ENCODE data around the gene ASIC5. TPM values are rescaled to one million over a fixed set of nuclear protein-coding genes. Genes with fewer than 3 reads are reported as not detected.

The ASIC5 gene
- total RNA-seq, 1 experiment from 2014 or later = not detected

DNA sequence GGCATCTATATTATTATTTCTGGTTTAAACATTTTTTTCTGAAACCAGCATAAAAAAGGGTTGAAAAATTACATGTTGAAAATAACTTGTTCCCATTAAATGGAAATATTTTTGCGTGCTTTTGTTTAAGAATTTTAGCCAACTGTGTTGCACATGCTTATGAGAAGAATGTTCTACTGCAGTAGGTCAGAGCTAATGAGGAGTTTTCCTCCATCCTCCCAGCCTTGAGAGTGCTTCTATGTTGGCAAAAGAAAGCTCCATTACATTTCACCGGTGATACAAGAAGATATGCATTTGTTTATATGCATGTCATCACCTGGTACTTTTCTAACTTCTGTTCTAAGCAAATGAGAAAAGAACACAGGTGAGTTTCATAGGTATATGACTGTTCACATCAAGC is 23.9 kb upstream of the ASIC5 start:
- H3K36me3 ChIP-seq = no peaks in the 10 kb centered on the region
- H3K4me3 ChIP-seq = no peak overlapping the region
- H3K9me3 ChIP-seq (replicated peaks) = peaks cover 4% of the 10 kb centered on the region; the same call in 1 of the 2 replicates
- no peaks in the 10 kb centered on the region for H3K4me1 ChIP-seq
- H3K27me3 ChIP-seq = no peaks in the 10 kb centered on the region
- no peak overlapping the region for H3K27ac ChIP-seq
- no peak for DNase-seq

DNA sequence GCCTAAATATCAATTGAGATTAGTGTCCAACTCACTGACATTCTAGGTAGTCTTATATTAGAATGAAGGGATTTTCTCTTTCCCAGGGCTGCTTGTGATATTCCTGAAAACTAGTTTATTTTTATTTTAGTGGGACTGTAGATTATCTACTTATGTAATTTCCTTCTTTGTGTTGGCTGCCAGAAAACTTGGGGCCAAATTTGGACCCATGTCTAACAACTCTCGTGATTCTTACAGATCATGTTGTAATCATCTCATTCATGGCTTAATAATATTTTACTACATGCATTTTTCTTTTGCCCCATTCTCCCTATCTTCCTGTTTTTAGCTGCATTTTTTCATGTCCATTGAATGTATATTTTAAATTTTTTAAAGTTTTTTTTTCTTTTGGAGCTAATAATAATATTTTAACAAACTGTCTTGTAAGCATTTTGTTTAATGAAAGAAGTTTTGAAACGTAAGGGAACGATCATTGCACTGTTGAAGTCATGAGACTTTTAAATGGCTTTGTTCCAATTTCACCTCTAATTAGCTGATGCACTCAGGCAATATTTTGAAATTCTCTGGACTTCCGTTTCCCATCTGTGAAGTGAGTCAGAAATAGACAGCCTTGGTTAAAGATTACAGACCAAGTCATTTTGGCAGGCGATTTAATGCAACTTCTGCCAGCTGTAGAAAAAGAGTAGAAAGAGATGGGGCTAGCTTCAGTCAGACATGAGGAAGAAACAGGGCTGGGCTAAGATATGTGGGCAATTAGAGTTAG is 23.1 kb upstream of the ASIC5 start:
- H3K9me3 ChIP-seq (replicated peaks) = peaks cover 4% of the 10 kb centered on the region; the same call in 1 of the 2 replicates
- DNase-seq = no peak
- H3K27ac ChIP-seq = no peak overlapping the region
- H3K4me1 ChIP-seq = no peaks in the 10 kb centered on the region
- no peaks in the 10 kb centered on the region for H3K27me3 ChIP-seq
- H3K4me3 ChIP-seq = no peak overlapping the region
- no peaks in the 10 kb centered on the region for H3K36me3 ChIP-seq

DNA sequence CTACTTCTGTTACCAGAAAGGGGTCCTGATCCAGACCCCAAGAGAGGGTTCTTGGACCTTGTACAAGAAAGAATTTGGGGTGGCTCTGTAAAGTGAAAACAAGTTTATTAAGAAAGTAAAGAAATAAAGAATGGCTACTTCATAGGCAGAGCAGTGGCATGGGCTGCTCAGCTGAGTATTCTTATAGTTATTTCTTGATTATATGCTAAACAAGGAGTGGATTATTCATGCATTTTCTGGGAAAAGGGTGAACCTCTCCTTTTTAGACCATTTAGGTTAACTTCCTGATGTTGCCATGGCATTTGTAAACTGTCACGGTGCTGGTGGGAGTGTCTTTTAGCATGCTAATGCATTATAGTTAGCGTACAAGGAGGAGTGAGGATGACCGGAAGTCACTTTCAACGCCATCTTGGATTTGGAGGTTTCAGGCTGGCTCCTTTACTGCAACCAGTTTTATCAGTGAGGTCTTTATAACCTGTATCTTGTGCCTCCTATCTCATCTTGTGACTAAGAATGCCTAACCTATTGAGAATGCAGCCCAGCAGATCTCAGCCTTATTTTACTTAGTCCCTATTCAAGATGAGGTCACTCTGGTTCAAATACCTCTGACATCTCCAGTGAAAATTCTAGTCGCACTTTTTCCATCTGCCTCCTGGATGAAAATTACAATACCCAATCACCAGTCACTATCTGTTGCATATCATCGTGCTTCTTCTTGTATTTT is 21.9 kb upstream of the ASIC5 start:
- no peak overlapping the region for H3K27ac ChIP-seq
- DNase-seq = no peak
- no peaks in the 10 kb centered on the region for H3K4me1 ChIP-seq
- no peaks in the 10 kb centered on the region for H3K36me3 ChIP-seq
- H3K4me3 ChIP-seq = no peak overlapping the region
- H3K9me3 ChIP-seq (replicated peaks) = peaks cover 4% of the 10 kb centered on the region; the same call in 1 of the 2 replicates
- H3K27me3 ChIP-seq = no peaks in the 10 kb centered on the region

DNA sequence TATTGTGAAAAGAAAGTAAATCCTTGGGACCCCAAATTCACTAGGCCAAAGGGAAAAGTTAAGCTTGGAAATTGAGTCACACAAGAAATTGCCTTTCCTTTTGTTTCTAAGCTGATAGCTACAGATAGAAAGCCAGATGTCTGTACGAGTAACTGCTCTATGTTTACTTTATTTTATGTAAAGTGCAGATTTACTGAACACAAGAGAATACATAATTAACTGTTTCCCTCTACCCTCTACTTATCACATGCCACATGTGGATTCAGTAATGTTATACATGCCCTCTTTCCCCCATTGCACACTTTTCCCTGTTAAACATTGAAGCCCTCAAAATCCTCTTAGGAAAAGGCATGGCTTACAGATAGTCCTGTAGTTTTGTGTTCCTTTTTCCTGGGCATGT is 21.0 kb upstream of the ASIC5 start:
- no peak overlapping the region for H3K4me3 ChIP-seq
- peaks cover 4% of the 10 kb centered on the region; the same call in 1 of the 2 replicates for H3K9me3 ChIP-seq (replicated peaks)
- H3K4me1 ChIP-seq = no peaks in the 10 kb centered on the region
- H3K27me3 ChIP-seq = no peaks in the 10 kb centered on the region
- no peak overlapping the region for H3K27ac ChIP-seq
- no peak for DNase-seq
- no peaks in the 10 kb centered on the region for H3K36me3 ChIP-seq

DNA sequence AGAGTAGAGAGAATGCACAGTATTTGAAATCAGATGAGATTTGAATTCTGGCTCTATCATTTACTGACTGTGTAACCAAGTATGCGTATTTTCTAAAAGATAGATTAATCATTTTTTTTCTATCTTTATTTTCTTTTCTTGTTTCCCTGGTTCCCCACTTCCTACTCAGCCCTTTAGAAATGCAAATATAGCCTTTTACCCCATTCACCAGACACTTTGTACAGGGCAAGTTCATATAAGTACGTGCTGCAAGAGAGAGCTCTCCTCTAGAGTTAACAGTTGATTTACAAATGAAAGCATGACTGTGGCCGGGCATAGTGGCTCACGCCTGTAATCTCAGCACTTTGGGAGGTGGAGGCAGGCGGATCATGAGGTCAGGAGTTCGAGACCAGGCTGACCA is 19.6 kb upstream of the ASIC5 start:
- Histone ChIP-seq H3K9me3 (replicated peaks) (peaks cover 4% of the 10 kb centered on the region; the same call in 1 of the 2 replicates), H3K4me1 (no peaks in the 10 kb centered on the region), H3K27me3 (no peaks in the 10 kb centered on the region), H3K27ac (no peak overlapping the region), H3K4me3 (no peak overlapping the region), H3K36me3 (no peaks in the 10 kb centered on the region)
- DNase-seq = no peak

DNA sequence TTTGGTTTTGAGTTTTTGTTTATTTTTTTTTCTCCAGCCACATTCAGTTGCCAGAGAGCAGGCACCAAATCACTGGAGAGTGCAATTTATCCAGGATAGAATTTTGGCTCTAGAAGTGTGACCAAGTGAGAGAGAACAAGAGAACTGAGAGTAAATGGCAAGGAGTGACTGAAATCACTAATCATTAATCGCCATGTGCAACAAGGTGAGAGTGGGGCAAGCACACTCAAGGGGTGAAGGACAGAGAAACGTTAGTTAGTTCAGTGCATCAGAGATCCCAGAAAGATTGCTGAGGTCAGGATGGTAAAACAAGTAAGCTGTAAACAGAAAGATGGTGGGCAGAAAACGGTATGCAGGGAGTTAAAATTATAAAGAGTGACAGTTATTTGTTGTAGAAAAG is 17.8 kb upstream of the ASIC5 start:
- no peaks in the 10 kb centered on the region for H3K4me1 ChIP-seq
- H3K27ac ChIP-seq = no peak overlapping the region
- H3K36me3 ChIP-seq = no peaks in the 10 kb centered on the region
- no peaks in the 10 kb centered on the region for H3K9me3 ChIP-seq (replicated peaks)
- no peak for DNase-seq
- no peak overlapping the region for H3K4me3 ChIP-seq
- H3K27me3 ChIP-seq = no peaks in the 10 kb centered on the region

DNA sequence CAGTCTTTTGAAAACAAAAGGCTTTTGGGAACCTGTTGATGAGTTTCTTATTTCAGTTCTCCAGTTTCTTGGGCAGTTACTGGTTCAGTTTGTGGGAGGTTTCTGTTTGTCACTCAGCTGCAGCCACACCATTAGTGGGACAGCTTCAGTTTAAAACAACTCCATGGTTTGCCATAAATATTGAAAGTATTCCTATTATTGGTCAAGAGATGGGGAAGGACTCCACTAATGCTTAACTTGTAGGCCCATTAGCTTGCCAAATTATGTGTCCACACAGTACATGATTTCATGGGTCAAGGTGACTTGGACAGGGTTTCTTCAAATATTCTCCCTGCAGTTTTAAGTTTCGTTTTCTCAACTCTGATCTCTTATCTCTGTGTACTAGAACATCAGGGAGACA is 15.5 kb upstream of the ASIC5 start:
- H3K36me3 ChIP-seq = no peaks in the 10 kb centered on the region
- H3K27me3 ChIP-seq = no peaks in the 10 kb centered on the region
- H3K27ac ChIP-seq = no peak overlapping the region
- H3K9me3 ChIP-seq (replicated peaks) = no peaks in the 10 kb centered on the region
- no peak overlapping the region for H3K4me3 ChIP-seq
- no peaks in the 10 kb centered on the region for H3K4me1 ChIP-seq
- no peak for DNase-seq

DNA sequence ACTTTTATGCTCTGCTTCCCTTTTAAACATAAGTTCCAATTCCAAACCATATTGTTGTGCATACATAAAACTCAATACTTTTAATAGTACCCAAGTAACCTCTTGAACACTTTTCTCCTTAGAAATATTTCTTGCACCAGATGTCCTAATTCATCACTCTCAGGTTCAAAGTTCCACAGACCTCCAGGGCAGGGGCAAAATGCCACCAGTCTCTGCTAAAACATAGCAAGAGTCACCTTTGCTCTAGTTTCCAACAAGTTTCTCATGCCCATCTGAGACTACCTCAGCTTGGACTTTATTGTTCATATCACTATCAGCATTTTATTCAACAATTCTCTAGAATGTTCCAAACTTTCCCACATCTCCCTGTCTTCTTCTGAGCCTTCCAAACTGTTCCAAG is 13.7 kb upstream of the ASIC5 start:
- no peaks in the 10 kb centered on the region for H3K9me3 ChIP-seq (replicated peaks)
- H3K4me1 ChIP-seq = no peaks in the 10 kb centered on the region
- DNase-seq = no peak
- no peak overlapping the region for H3K27ac ChIP-seq
- H3K36me3 ChIP-seq = no peaks in the 10 kb centered on the region
- H3K27me3 ChIP-seq = no peaks in the 10 kb centered on the region
- no peak overlapping the region for H3K4me3 ChIP-seq

DNA sequence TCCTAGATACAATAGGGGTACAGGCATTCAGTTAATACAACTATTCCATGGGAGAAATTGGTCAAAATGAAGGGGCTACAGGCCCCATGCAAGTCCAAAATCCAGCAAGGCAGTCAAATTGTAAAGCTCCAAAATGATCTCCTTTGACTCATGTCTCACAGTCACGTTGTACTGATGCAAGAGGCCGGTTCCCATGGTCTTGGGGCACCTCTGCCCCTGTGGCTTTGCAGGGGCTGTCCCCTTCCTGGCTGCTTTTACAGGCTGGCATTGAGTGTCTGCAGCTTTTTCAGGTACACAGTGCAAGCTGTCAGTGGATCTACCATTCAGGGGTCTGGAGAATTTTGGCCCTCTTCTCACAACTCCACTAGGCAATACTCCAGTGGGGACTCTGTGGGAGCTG is 12.5 kb upstream of the ASIC5 start:
- Histone ChIP-seq H3K4me3 (no peak overlapping the region), H3K36me3 (no peaks in the 10 kb centered on the region), H3K27me3 (no peaks in the 10 kb centered on the region), H3K9me3 (replicated peaks) (no peaks in the 10 kb centered on the region), H3K4me1 (no peaks in the 10 kb centered on the region), H3K27ac (no peak overlapping the region)
- DNase-seq = no peak

DNA sequence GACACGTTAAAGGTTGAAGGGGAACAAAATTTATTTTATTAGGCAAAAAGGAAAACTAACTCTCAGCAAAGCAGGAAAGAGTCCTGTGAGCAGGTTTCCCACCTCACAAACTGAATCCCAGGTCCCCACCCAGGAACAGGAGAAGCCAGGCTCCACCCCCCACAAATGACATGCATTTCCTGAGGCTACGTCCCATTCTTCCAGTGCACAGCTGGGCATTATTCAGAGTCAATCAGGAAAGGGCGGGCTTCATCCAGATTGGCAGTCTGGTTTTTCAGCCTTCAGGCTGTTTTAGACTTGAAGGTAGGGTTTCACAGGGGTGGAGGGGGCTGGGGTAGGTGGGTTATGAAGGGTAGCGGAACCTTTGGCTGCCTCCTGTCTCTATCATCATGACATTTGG is 11.9 kb upstream of the ASIC5 start:
- Histone ChIP-seq H3K9me3 (replicated peaks) (no peaks in the 10 kb centered on the region), H3K27me3 (no peaks in the 10 kb centered on the region), H3K36me3 (no peaks in the 10 kb centered on the region), H3K4me3 (no peak overlapping the region), H3K4me1 (no peaks in the 10 kb centered on the region), H3K27ac (no peak overlapping the region)
- no peak for DNase-seq

DNA sequence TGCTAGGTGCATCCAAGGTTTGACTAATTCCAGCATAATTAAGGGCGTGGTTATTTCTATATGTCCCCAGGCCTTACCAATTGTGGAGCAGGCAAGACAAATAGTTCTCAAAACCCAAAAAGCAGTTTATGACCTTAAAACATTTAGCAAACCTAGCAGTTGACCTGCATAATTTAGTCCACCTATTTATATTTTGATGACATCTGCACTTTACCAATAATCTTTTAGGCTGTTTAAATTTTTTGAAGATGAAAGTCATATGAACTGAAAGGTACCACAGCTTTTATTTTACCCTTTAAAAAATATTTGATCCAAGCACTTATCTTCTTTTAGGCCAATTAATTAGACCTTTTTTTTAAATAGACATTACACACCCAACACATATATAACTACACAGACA is 9.8 kb upstream of the ASIC5 start:
- Histone ChIP-seq H3K4me1 (no peaks in the 10 kb centered on the region), H3K27ac (no peak overlapping the region), H3K27me3 (no peaks in the 10 kb centered on the region), H3K36me3 (no peaks in the 10 kb centered on the region), H3K4me3 (no peak overlapping the region), H3K9me3 (replicated peaks) (no peaks in the 10 kb centered on the region)
- DNase-seq = no peak

DNA sequence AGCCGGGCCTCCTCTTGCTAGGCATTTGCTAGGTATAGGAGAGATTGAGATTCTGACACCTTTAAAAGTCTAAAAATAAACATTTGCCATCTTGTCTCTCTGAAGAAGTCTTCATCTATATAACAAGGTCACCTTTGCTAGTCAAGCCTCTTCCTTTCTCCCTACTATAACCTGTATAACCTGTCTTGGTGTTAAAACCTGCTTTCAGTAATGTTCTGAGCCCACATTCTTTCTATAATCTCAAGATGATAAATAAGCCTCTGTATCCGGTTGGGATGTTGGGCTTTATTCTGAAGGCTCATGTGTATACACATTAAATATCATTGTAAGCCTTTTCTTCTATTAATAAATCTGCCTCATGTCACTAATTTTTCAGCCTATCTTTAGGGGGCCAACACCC is 10.2 kb downstream of the ASIC5 start:
- no peak for DNase-seq
- Histone ChIP-seq H3K27ac (no peak overlapping the region), H3K27me3 (no peaks in the 10 kb centered on the region), H3K9me3 (replicated peaks) (no peaks in the 10 kb centered on the region), H3K4me1 (no peaks in the 10 kb centered on the region), H3K36me3 (no peaks in the 10 kb centered on the region), H3K4me3 (no peak overlapping the region)

DNA sequence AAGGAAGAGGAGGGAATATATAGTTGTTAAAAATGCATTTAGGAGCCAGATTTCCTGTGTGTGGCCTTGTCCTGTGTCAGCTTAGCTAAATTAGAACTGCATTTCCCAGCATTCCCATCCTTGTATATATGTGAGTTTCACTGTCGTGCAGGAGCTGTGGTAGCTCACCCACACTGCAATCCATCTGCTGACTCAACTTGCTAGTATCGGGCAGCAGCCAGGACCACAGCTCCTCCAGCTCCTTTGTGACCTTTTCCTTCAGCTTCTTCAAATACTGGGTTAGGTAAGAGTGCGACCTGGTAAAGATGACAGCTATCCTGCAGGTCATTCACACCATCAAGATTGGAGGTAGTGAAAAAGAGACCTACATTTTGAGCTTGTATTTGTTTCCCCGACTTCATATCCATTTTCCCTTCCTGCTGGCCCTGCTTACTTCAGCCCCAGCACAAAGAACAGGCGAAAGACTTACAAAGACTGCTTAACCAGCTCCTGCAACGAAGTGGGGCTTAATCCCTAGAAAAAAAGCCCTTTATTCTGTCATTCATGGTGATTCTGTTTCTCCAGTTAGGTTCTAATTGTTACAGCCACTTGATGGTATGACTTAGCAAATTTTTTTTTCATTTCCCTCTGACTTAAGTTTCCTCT is 11.4 kb downstream of the ASIC5 start:
- Histone ChIP-seq H3K36me3 (no peaks in the 10 kb centered on the region), H3K27ac (peak overlapping the region; percentile 32; the same call in 1 of the 2 replicates), H3K4me1 (no peaks in the 10 kb centered on the region), H3K9me3 (replicated peaks) (no peaks in the 10 kb centered on the region), H3K4me3 (peak overlapping the region; percentile 40), H3K27me3 (no peaks in the 10 kb centered on the region)
- DNase-seq = peak; percentile 8 to 22

DNA sequence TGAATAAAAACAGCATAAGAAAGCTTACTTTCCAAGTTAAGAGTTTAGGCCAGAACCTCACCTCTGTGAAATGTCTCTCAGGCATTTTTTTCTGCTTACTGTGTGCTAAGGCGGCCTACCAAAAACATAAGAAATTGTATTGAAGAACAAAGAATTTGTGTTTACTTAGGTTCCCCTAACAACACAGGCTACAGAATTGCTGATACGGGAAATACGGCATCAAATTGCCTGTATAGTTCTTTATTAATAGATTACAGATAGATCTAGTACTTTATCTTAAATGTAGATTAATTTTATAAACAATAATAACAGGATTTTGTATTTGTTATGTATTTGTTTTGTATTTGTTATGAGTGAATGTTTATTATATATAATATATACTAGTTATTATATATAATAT is 12.9 kb downstream of the ASIC5 start:
- Histone ChIP-seq H3K36me3 (no peaks in the 10 kb centered on the region), H3K4me1 (no peaks in the 10 kb centered on the region), H3K4me3 (no peak overlapping the region), H3K27ac (no peak overlapping the region), H3K9me3 (replicated peaks) (no peaks in the 10 kb centered on the region), H3K27me3 (no peaks in the 10 kb centered on the region)
- DNase-seq = no peak

DNA sequence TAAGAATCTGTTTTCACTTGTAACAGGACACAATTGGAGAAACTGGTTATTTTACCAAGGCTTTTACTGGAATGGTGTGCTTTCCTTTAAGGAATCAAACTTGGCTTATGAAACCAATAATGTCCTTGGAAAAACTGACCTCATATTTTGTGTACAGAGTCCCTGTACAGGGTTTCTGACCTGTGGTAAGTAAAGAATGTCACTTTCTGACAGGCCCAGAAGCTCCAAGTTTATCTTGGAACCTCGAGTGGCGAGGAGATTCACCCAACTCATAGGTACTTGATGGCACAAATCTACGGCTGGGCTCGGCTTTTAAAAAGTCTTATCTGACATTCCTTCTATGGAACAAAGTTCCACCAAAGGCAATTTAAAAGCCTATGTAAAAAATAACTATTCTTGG is 17.0 kb downstream of the ASIC5 start:
- DNase-seq = no peak
- Histone ChIP-seq H3K4me1 (no peaks in the 10 kb centered on the region), H3K9me3 (replicated peaks) (no peaks in the 10 kb centered on the region), H3K4me3 (no peak overlapping the region), H3K27me3 (no peaks in the 10 kb centered on the region), H3K36me3 (no peaks in the 10 kb centered on the region), H3K27ac (no peak overlapping the region)

Data from SJCRH30 (cell line).